H54 (cell line): ENCODE measurements around the gene CCDC117.
"Not testable (repeated sequence)": the region's sequence is repeated elsewhere in the genome, so short reads cannot be mapped to it uniquely, and the experiment has no call there.

Experiments used
- DNase-seq: peaks from one replicate; pipeline ENCODE4 v3.0.0; 2011; ENCODE audit warnings: low spot score, mixed read lengths; ENCODE audit not compliant: insufficient read length
- FAIRE-seq: peaks from 3 replicates; lab custom pipeline; 2011; peaks lifted over from hg19 to GRCh38; lab: Jason Lieb, UNC
- POLR2A ChIP-seq: IDR thresholded peaks from 2 replicates; pipeline ENCODE4 v1.6.1; 2011; ENCODE audit warnings: low read depth, mild to moderate bottlenecking, low read length

CCDC117 gene

GRCh38 chr22:28819253-28820096 lies 47.0 kb downstream of the CCDC117 start:
- FAIRE-seq (no peak), DNase-seq (no peak)
- no peak for TF ChIP-seq POLR2A

GRCh38 chr22:28820885-28821284 lies 48.4 kb downstream of the CCDC117 start:
- no peak for DNase-seq
- TF ChIP-seq POLR2A: no peak
- no peak for FAIRE-seq

GRCh38 chr22:28821452-28821851 lies 49.0 kb downstream of the CCDC117 start:
- no peak for DNase-seq
- no peak for TF ChIP-seq POLR2A
- no peak for FAIRE-seq

- FAIRE-seq: no peak
- DNase-seq: no peak
Observed at GRCh38 chr22:28822930-28823551, 50.5 kb downstream of the CCDC117 start.

GRCh38 chr22:28824455-28824854 lies 52.0 kb downstream of the CCDC117 start:
- not testable (repeated sequence) for FAIRE-seq, DNase-seq

More at GRCh38 chr22:28822930-28823551, 50.5 kb downstream of the CCDC117 start:
- no peak for TF ChIP-seq POLR2A

GRCh38 chr22:28826430-28826829 lies 53.9 kb downstream of the CCDC117 start:
- not testable (repeated sequence) for FAIRE-seq, DNase-seq

- no peak for FAIRE-seq
Observed at GRCh38 chr22:28826921-28827320, 54.4 kb downstream of the CCDC117 start.

GRCh38 chr22:28829358-28830181 lies 57.1 kb downstream of the CCDC117 start:
- peak; percentile 90 for FAIRE-seq
- TF ChIP-seq POLR2A: no peak
- peak; percentile 29 for DNase-seq

More at GRCh38 chr22:28826921-28827320, 54.4 kb downstream of the CCDC117 start:
- TF ChIP-seq POLR2A: no peak
- DNase-seq: no peak

GRCh38 chr22:28830441-28830840 lies 57.9 kb downstream of the CCDC117 start:
- DNase-seq (no peak), FAIRE-seq (no peak)
- no peak for TF ChIP-seq POLR2A

- no peak for DNase-seq
- FAIRE-seq: no peak
- no peak for TF ChIP-seq POLR2A
Observed at GRCh38 chr22:28831140-28832072, 58.9 kb downstream of the CCDC117 start.

GRCh38 chr22:28832731-28833130 lies 60.2 kb downstream of the CCDC117 start:
- DNase-seq (no peak), FAIRE-seq (no peak)
- TF ChIP-seq POLR2A: no peak

GRCh38 chr22:28833276-28833923 lies 60.9 kb downstream of the CCDC117 start:
- DNase-seq (no peak), FAIRE-seq (no peak)
- TF ChIP-seq POLR2A: no peak

GRCh38 chr22:28835630-28836189 lies 63.2 kb downstream of the CCDC117 start:
- no peak for TF ChIP-seq POLR2A
- DNase-seq (no peak), FAIRE-seq (no peak)
